Coronary artery (tissue), 2 donors: ENCODE data around the gene CUL9.
A peak's percentile ranks its signal among the peaks of the same experiment; 100 is the strongest.

ENCODE experiments used
- DNase-seq: peaks from one replicate; pipeline ENCODE4 v3.0.0-alpha.2; 2017; ENCODE audit warnings: low spot score
- H3K27ac ChIP-seq, 2 donors: fragments of 200-600 bp; sonication (generic); one replicate each; pipeline ENCODE4 v1.5.1; 2016 to 2019
- H3K4me3 ChIP-seq: fragments of 200-600 bp; sonication (generic); 2 replicates; pipeline ENCODE4 v1.5.1; 2016; ENCODE audit warnings: mild to moderate bottlenecking, moderate library complexity
- CTCF ChIP-seq: fragments of 200-600 bp; sonication (generic); IDR thresholded peaks from one replicate; pipeline ENCODE4 v1.5.1; 2019; ENCODE audit warnings: antibody characterized with exemption

CUL9 gene

DNA sequence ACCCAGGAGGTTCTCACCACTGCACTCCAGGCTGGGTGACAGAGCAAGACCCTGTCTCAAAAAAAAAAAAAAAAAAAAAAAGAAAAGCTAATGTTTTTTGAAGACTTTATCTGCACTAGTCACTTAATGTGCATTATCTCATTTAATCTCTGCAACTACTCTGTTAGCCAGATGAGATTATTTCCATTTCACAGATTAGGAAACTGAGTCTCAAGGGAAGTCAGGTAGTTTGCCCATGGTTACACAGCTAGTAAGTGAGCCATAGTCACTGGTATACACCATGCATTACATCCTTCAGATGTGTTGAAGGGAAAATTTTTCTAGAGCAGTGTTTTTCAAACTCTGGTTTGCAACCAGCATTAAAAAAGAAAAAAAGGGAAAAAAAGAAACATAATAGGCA lies 18.1 kb upstream of the CUL9 start:
- no peak for TF ChIP-seq CTCF
- DNase-seq = no peak
- no peak overlapping the region for H3K27ac ChIP-seq
- H3K4me3 ChIP-seq = no peak overlapping the region

DNA sequence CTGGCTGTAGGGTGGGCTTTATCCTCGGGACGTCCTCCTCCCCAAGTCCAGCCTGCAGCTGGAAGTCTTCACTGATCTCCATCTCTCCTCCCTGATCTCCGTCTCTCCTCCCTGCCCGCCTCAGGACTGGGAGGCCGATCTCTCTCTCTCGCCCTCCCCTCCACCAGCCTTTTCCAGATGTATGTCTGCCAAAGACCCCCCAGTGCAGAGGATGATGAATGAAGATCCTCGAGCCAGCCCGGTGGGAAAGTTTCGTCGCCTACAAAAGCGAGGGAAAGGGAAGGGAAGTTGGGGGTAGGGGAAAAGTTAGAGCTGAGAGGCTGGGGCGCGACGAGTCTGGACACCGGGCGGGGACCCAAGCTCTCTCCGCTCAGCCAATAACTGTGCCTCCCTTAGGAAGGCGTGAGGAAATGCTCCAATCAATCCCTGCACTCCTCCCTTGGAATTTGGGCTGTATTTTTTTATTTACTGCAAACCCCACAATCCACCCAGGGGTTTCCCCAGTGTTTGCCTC lies 11.5 kb upstream of the CUL9 start:
- H3K4me3 ChIP-seq = peak overlapping the region; percentile 97
- TF ChIP-seq CTCF = no peak
- peak overlapping the region; percentile 91 to 99 for H3K27ac ChIP-seq
- DNase-seq = peak; percentile 83

DNA sequence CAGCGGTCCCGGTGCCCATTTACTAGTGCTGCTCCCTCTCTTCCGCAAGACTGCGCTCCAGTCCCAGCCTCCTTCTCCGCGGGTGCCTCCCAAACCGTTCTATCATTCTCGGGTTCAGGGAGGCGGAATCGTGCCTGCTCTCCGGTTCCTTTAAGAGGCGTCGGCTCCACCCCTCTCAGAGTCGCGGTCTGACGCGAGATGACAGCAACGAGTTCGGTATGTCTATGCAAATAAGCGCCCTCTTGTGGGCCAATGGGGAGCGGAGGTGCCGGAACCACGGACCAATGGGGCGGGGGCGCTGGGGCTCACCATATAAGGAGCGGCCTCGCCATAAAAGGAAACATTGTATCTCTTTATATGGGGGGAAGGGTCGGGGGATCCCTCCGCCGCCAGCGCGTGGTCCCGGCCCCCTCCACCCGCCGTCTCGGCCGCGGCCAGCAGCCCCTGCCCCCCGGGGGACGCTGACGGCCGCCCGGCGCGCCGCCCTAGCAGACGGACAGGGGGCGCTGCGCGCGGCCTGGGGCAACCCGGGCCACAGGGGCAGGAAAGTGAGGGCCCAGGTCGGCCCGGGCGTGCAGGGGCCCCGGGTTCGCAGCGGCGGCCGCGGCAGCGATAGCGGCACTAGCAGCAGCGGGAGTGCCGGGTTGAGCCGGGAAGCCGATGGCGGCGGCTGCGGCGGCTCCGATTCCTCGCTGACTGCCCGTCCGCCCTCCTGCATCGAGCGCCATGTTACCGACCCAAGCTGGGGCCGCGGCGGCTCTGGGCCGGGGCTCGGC lies 10.9 kb upstream of the CUL9 start, which contains the start of gene SRF:
Gene SRF (plus strand): TSS at position 339 of the 776 bp plus-strand sequence. CDS start 388 bp downstream, at position 727.
- peak; percentile 99 for DNase-seq
- peak within 1 kb of the TSS; percentile 96 to 99 for H3K27ac ChIP-seq
- peak; percentile 71 for TF ChIP-seq CTCF
- H3K4me3 ChIP-seq = peak within 1 kb of the TSS; percentile 97

DNA sequence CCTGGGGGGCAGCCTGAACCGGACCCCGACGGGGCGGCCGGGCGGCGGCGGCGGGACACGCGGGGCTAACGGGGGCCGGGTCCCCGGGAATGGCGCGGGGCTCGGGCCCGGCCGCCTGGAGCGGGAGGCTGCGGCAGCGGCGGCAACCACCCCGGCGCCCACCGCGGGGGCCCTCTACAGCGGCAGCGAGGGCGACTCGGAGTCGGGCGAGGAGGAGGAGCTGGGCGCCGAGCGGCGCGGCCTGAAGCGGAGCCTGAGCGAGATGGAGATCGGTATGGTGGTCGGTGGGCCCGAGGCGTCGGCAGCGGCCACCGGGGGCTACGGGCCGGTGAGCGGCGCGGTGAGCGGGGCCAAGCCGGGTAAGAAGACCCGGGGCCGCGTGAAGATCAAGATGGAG lies 10.3 kb upstream of the CUL9 start:
- TF ChIP-seq CTCF = no peak
- Histone ChIP-seq H3K4me3 (peak overlapping the region; percentile 97), H3K27ac (peak overlapping the region; percentile 96 to 99)
- DNase-seq = no peak

DNA sequence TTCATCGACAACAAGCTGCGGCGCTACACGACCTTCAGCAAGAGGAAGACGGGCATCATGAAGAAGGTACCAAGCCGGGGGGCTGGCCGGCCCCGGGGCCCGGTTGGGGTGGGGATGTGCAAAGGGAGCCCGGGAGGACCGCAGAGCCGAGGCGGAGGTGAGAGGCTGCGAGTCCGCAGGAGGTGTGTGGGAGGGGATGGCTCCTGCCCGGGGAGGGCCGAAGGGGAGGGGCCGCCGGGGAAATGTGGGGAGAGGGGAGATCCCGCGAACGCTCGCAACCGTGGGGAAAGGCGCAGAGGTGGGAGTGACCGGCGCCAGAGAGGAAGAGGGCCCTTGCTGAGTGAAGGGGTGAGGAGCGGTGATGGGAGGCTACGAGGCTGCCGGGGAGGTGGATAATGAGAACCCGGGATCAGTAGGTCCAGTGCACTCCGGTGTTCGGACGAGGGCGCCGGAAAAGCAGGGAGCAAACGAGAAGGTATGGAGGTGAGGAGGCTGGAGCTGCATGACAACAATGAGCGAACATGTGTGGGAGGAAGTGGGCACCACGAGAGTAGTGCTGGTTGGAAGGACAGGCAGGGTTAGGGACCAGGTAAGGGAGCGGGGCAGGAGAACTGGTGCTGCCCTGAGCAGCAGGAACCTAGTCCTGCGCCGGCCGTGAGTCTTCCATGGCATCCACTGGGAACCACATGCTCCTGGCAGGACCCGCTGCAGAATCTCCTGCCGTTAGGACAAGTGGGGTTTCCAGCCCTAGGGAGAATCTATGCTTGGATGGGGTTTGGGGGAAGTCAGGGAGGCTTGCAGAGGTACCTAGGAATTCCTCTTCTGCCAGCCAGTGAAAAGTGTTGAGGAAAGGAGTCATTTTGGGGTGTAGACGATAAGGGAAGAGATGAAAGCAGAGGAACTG lies 9.6 kb upstream of the CUL9 start:
- DNase-seq = peak; percentile 86
- Histone ChIP-seq H3K4me3 (peak overlapping the region; percentile 97), H3K27ac (peak overlapping the region; percentile 96 to 99)
- TF ChIP-seq CTCF = no peak

- no peak for DNase-seq
- Histone ChIP-seq H3K4me3 (peak overlapping the region; percentile 97), H3K27ac (peak overlapping the region; percentile 96 to 99)
- no peak for TF ChIP-seq CTCF
These were observed 8.3 kb upstream of the CUL9 start for GRCh38 chr6:43173591-43174262.
